HUES6 (cell line): ENCODE data around the gene ERCC6.

ENCODE experiments used
- H3K27ac ChIP-seq: 2 replicates; pipeline ENCODE4 v1.7.0; 2013; ENCODE audit warnings: low read depth, mild to moderate bottlenecking, low read length, inconsistent platforms
- H3K27me3 ChIP-seq: 2 replicates; pipeline ENCODE4 v1.6.1; 2013; ENCODE audit warnings: low read length; ENCODE audit not compliant: control insufficient read depth, insufficient read depth
- H3K36me3 ChIP-seq: 2 replicates; pipeline ENCODE4 v1.6.1; 2013; ENCODE audit warnings: low read length; ENCODE audit not compliant: control insufficient read depth, insufficient read depth
- H3K4me1 ChIP-seq: 2 replicates; pipeline ENCODE4 v1.6.1; 2013; ENCODE audit warnings: low read length; ENCODE audit not compliant: control insufficient read depth, insufficient read depth
- H3K4me3 ChIP-seq: 2 replicates; pipeline ENCODE4 v1.5.1; 2013; ENCODE audit warnings: low read depth, low read length
- H3K9ac ChIP-seq: one replicate; pipeline ENCODE4 v1.6.1; 2013; ENCODE audit warnings: mild to moderate bottlenecking, low read length
- H3K9me3 ChIP-seq: 2 replicates; pipeline ENCODE4 v1.6.1; 2013; ENCODE audit warnings: low read depth, low read length; ENCODE audit not compliant: control insufficient read depth, insufficient read depth

ERCC6 gene

GRCh38 chr10:49497358-49497757, 41.6 kb downstream of the ERCC6 start:
- Histone ChIP-seq H3K9ac (no peak overlapping the region), H3K4me1 (no peaks in the 10 kb centered on the region), H3K36me3 (no peaks in the 10 kb centered on the region), H3K27me3 (no peaks in the 10 kb centered on the region), H3K27ac (no peak overlapping the region), H3K9me3 (no peaks in the 10 kb centered on the region), H3K4me3 (no peak overlapping the region)

GRCh38 chr10:49488056-49488717, 50.7 kb downstream of the ERCC6 start:
- Histone ChIP-seq H3K36me3 (no peaks in the 10 kb centered on the region), H3K27me3 (no peaks in the 10 kb centered on the region), H3K4me1 (no peaks in the 10 kb centered on the region), H3K9me3 (no peaks in the 10 kb centered on the region), H3K27ac (no peak overlapping the region), H3K4me3 (no peak overlapping the region), H3K9ac (no peak overlapping the region)

- Histone ChIP-seq H3K4me1 (no peaks in the 10 kb centered on the region), H3K27me3 (no peaks in the 10 kb centered on the region), H3K9ac (no peak overlapping the region), H3K9me3 (no peaks in the 10 kb centered on the region), H3K36me3 (no peaks in the 10 kb centered on the region), H3K27ac (no peak overlapping the region), H3K4me3 (no peak overlapping the region)
These were observed 52.2 kb downstream of the ERCC6 start for GRCh38 chr10:49486738-49487137.

GRCh38 chr10:49486009-49486408, 52.9 kb downstream of the ERCC6 start:
- H3K9me3 ChIP-seq, result no peaks in the 10 kb centered on the region
- no peak overlapping the region for H3K9ac ChIP-seq
- no peaks in the 10 kb centered on the region for H3K4me1 ChIP-seq
- no peak overlapping the region for H3K4me3 ChIP-seq
- no peak overlapping the region for H3K27ac ChIP-seq
- H3K36me3 ChIP-seq, result no peaks in the 10 kb centered on the region
- H3K27me3 ChIP-seq, result no peaks in the 10 kb centered on the region

GRCh38 chr10:49484486-49485235, 54.3 kb downstream of the ERCC6 start:
- no peak overlapping the region for H3K9ac ChIP-seq
- H3K27me3 ChIP-seq, result no peaks in the 10 kb centered on the region
- no peaks in the 10 kb centered on the region for H3K9me3 ChIP-seq
- H3K4me1 ChIP-seq, result no peaks in the 10 kb centered on the region
- no peak overlapping the region for H3K4me3 ChIP-seq
- no peak overlapping the region for H3K27ac ChIP-seq
- H3K36me3 ChIP-seq, result no peaks in the 10 kb centered on the region

GRCh38 chr10:49478819-49479218, 60.1 kb downstream of the ERCC6 start:
- Histone ChIP-seq H3K4me3 (no peak overlapping the region), H3K9me3 (no peaks in the 10 kb centered on the region), H3K36me3 (peaks cover 9% of the 10 kb centered on the region; the same call in 1 of the 2 replicates)

GRCh38 chr10:49474901-49475300, 64.0 kb downstream of the ERCC6 start:
- H3K36me3 ChIP-seq, result peaks cover 14% of the 10 kb centered on the region; the same call in 1 of the 2 replicates

More at GRCh38 chr10:49478819-49479218, 60.1 kb downstream of the ERCC6 start:
- H3K27ac ChIP-seq, result no peak overlapping the region
- no peaks in the 10 kb centered on the region for H3K27me3 ChIP-seq
- H3K9ac ChIP-seq, result no peak overlapping the region
- no peaks in the 10 kb centered on the region for H3K4me1 ChIP-seq

GRCh38 chr10:49471532-49471931, 67.4 kb downstream of the ERCC6 start:
- Histone ChIP-seq H3K27me3 (no peaks in the 10 kb centered on the region), H3K27ac (no peak overlapping the region), H3K9ac (no peak overlapping the region), H3K4me3 (no peak overlapping the region), H3K9me3 (0 out of 2 replicates have a peak, but pooled peaks cover under 1% of the 10 kb centered on the region), H3K36me3 (peaks cover 6% of the 10 kb centered on the region; the same call in 1 of the 2 replicates), H3K4me1 (no peaks in the 10 kb centered on the region)

More at GRCh38 chr10:49474901-49475300, 64.0 kb downstream of the ERCC6 start:
- no peak overlapping the region for H3K27ac ChIP-seq
- no peak overlapping the region for H3K4me3 ChIP-seq
- no peaks in the 10 kb centered on the region for H3K4me1 ChIP-seq
- H3K9ac ChIP-seq, result no peak overlapping the region
- no peaks in the 10 kb centered on the region for H3K27me3 ChIP-seq
- no peaks in the 10 kb centered on the region for H3K9me3 ChIP-seq

- H3K27me3 ChIP-seq, result no peaks in the 10 kb centered on the region
- H3K4me3 ChIP-seq, result no peak overlapping the region
- H3K9me3 ChIP-seq, result peaks cover 33% of the 10 kb centered on the region
- peaks cover 6% of the 10 kb centered on the region; the same call in 1 of the 2 replicates for H3K36me3 ChIP-seq
- no peak overlapping the region for H3K9ac ChIP-seq
- no peak overlapping the region for H3K27ac ChIP-seq
- no peaks in the 10 kb centered on the region for H3K4me1 ChIP-seq
These were observed 73.2 kb downstream of the ERCC6 start for GRCh38 chr10:49465736-49466135.
